Ovary (tissue), 3 donors: ENCODE data around the gene FNBP1L.

Experiments
- CTCF ChIP-seq, 3 donors: fragments of 450-650 bp in 2 of 3; fragments of 200-600 bp in 1 of 3; IDR thresholded peaks; one replicate each; pipeline versions ENCODE4 v1.5.1 to v1.8.0; 2016 to 2022; ENCODE audit warnings: antibody characterized with exemption in 3 of 3, mild to moderate bottlenecking in 1 of 3
- POLR2A ChIP-seq: fragments of 450-650 bp; IDR thresholded peaks from one replicate; pipeline ENCODE4 v1.6.1; 2017; ENCODE audit warnings: antibody characterized with exemption, mild to moderate bottlenecking, moderate library complexity
- donor health status: DM: no; HTN: no; CAD: no.

- TF ChIP-seq POLR2A (no peak), CTCF (IDR thresholded peaks at IDR 0.05) (no peak)
These were observed 129.9 kb downstream of the FNBP1L start for GRCh38 chr1:93577536-93578432.
